Esophagus muscularis mucosa (tissue), 3 donors: ENCODE measurements around the gene ASB18.

Experiments used
- CTCF ChIP-seq, 3 experiments: fragments of 200-600 bp in 2 of 3; fragments of 450-650 bp in 1 of 3; sonication (generic) in 2 of 3; IDR thresholded peaks; one replicate each; pipeline ENCODE4 v1.5.1; 2017 to 2019; ENCODE audit warnings: antibody characterized with exemption in 3 of 3, mild to moderate bottlenecking in 2 of 3, moderate library complexity in 1 of 3
- POLR2A ChIP-seq: fragments of 450-650 bp; IDR thresholded peaks from one replicate; pipeline ENCODE4 v1.6.1; 2017; ENCODE audit warnings: antibody characterized with exemption, moderate library complexity, mild to moderate bottlenecking, low read depth

- TF ChIP-seq CTCF (IDR thresholded peaks at IDR 0.05), result no peak
- TF ChIP-seq POLR2A, result no peak
Measured at GRCh38 chr2:236289766-236290462, 25.7 kb upstream of the ASB18 start.
